HG03066 (cell line): ENCODE measurements around the gene ZBTB22.
A peak's percentile ranks its signal among the peaks of the same experiment; 100 is the strongest.
"Not testable (repeated sequence)": the region's sequence is repeated elsewhere in the genome, so short reads cannot be mapped to it uniquely, and the experiment has no call there.

Source experiments
- ATAC-seq: cut with Tn5 transposase; IDR thresholded peaks from one replicate; pipeline ENCODE4 v1.9.1; 2021; ENCODE audit warnings: low read depth; ENCODE audit not compliant: unreplicated experiment

The ZBTB22 gene

DNA sequence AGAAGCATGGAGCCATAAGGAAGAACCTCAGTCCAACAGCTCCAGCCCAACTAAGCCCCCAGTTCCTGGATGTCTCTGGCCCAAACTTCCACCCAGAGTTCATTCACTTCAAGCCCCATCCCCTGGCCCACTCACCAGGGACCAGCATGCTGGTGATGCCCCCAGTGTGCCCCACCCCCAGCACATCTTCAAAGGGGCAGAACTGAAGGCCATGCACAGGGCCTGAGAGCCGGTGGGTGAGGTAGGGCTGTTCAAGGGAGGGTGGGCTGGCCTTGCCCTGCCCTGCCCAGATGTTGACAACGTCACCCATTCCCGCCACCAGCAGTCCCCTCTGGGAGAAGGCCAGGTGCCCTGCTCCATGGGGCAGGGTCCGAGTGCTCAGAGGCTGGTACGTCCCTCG, 37.0 kb downstream of the ZBTB22 start:
- no peak for ATAC-seq

DNA sequence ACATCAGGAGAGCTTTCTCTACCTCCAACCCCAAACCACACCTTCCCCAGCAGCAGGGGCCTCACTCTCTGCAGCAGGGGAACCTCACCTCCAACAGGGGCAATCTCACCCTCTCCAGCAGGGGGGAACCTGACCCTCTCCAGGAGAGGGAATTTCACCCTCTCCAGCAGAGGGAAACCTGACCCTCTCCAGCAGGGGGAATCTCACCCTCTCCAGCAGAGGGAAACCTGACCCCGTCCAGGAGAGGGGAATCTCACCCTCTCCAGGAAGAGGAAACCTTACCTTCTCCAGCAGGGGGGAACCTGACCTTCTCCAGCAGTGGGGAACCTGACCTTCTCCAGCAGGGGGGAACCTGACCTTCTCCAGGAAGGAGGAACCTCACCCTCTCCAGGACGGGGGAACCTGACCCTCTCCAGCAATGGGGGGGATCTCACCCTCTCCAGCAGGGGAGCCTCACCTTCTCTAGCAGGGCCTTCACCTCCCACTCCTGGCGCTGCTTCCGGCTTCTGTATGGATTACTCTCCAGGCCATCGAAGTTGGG, 37.5 kb downstream of the ZBTB22 start:
- ATAC-seq, result no peak

DNA sequence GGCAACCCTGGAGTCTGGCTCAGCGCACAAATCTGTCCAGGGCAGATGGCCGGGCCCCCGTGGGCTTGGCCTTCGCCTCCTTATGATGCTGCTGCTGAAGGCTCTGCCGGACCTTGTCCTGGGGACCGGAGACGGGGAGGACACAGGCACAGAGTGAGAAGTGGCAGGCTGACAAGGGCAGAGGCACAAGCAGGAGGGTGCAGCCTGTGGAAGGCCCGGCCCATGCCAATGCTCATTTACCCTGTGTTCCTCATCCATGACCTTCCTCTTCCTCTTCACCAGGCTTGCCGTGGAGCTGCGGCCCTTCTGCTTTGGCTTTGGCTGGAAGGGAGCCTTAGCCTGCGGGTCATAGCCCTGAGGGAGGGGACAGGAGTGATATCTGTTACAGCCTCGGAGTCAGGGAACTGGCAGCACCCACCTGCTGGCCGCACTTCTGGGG, 38.3 kb downstream of the ZBTB22 start:
- no peak for ATAC-seq

- no peak for ATAC-seq
Observed at GRCh38 chr6:33278810-33279209, 38.7 kb downstream of the ZBTB22 start.

- no peak for ATAC-seq
Observed at GRCh38 chr6:33278392-33278741, 39.2 kb downstream of the ZBTB22 start.

DNA sequence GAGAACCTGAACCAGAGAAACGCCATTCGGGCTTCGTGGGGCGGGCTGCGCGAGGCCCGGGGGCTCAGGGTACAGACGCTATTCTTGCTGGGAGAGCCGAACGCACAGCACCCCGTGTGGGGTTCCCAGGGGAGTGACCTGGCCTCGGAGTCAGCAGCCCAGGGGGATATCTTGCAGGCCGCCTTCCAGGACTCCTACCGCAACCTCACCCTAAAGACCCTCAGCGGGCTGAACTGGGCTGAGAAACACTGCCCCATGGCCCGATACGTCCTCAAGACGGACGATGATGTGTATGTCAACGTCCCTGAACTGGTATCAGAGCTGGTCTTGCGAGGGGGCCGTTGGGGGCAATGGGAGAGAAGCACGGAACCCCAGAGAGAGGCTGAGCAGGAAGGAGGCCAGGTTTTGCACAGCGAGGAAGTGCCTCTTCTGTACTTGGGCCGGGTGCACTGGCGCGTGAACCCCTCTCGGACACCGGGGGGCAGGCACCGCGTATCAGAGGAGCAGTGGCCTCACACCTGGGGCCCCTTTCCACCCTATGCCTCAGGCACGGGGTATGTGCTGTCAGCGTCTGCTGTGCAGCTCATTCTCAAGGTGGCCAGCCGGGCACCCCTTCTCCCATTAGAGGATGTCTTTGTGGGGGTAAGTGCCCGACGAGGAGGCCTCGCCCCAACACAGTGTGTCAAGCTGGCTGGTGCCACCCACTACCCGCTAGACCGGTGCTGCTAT, 39.7 kb downstream of the ZBTB22 start:
- ATAC-seq, result no peak

GRCh38 chr6:33276864-33277662, 40.5 kb downstream of the ZBTB22 start, which contains the start of gene B3GALT4:
Gene B3GALT4 (plus strand): TSS chr6:33277123. CDS start chr6:33277420, 297 bp downstream.
- peak; percentile 63 for ATAC-seq

DNA sequence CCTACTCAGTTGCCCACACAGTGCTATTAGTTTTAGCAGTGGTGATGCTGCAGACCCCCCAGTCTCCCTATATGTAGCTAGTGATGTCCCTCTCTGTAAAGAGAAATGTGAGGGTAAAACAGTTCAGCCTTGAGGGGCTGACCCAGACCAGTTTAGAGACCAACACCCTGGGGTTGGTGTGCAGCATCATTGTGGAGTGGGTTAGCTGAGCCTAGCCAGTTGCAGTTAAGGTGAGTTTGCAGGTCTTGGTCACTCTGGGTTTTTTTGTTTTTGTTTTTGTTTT, 41.0 kb downstream of the ZBTB22 start:
- ATAC-seq, result no peak

DNA sequence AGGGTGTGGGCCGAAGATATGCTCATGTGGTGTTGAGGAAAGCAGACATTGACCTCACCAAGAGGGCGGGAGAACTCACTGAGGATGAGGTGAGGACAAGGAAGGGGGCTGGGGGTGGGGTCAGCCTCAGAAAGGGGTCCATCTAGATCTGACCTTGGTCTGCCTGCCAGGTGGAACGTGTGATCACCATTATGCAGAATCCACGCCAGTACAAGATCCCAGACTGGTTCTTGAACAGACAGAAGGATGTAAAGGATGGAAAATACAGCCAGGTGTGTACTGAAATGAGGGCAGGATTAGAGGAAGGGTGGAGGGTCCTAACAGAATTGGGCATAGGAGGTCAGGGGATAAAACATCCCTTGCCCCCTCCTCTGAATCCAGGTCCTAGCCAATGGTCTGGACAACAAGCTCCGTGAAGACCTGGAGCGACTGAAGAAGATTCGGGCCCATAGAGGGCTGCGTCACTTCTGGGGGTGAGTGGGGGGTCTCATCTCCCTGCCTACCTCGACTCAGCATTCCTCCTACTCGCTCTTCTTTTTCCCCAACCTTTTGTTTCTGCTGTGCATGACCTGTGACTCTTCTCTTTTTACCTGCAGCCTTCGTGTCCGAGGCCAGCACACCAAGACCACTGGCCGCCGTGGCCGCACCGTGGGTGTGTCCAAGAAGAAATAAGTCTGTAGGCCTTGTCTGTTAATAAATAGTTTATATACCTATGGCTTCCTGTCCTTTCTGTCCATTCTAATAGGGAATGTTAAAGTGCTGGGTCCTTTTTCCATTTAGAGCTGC, 41.6 kb downstream of the ZBTB22 start:
- not testable (repeated sequence) for ATAC-seq

DNA sequence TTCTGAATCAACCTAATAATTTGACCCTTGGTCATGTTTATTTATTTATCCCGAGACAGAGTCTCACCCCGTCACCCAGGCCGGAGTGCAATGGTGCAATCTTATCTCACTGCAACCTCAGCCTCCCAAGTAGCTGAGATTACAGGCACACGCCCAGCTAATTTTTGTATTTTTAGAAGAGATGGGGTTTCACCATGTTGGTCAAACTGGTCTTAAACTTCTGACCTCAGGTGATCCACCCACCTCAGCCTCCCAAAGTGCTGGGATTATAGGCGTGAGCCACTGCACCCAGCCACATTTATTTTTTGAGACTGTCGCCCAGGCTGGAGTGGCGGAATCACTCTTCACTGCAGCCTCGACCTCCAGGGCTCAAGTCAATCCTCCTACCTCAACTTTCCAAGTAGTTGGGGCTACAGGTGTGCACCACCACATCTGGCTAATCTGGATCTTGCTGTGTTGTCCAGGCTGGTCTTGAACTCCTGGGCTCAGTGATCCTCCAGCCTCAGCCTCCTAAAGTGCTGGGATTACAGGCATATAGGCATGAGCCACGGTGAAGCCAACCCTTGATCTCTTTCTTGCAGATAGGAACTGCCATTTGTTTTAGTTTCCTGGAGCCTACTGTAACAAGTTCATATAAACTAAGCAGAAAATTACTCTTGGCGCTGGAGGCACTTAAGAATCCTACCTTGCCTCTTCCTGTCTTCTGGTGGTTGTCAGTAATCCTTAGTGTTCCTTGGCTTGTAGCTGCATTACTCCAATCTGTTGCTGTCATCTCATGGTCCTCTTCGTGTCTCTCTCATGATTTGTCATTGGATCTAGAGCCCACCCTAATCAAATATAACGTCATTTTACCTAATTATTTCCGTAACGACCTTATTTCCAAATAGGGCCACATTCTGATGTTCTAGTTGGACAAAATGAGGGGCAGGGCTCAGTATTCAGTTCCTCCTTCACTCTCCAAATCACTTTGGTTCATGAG, 43.3 kb downstream of the ZBTB22 start:
- ATAC-seq, result no peak

DNA sequence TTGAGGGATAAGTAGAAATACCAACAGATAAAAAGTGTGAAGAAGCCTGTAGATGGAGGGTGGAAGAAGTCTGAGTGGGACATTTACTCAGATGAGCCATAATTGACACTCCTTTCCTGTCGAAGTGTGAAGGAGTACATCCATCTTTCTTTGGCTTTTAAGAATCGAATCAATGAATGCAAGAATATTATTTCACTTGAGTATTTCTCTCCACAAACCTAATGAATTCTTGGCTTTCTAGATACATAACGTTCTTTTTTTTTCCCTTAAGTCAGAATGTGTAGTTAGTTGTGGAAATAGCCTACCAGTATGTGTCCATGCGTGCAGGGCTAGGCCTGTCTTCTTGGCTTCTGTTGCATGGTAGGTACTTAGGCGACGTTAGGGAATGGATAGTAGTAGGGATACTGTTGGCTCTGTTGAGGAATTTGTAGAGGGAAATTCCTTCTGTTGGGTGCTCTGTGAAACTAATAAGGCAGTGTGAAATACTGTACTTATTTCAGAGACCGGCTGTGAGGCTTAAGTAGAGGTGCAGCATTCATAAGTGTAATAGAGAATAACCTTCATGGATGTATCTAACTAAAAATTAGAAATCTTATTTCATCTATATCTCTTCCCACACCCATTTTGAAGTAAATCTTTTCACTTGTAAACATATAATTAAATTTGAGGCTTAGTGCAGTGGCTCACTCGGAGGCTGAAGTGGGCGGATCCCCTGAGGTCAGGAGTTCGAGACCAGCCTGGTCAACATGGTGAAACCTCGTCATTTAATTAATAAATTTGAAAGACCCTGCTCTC, 44.2 kb downstream of the ZBTB22 start:
- ATAC-seq, result no peak

- ATAC-seq, result peak; percentile 15
Observed at GRCh38 chr6:33272275-33273128, 45.0 kb downstream of the ZBTB22 start.

DNA sequence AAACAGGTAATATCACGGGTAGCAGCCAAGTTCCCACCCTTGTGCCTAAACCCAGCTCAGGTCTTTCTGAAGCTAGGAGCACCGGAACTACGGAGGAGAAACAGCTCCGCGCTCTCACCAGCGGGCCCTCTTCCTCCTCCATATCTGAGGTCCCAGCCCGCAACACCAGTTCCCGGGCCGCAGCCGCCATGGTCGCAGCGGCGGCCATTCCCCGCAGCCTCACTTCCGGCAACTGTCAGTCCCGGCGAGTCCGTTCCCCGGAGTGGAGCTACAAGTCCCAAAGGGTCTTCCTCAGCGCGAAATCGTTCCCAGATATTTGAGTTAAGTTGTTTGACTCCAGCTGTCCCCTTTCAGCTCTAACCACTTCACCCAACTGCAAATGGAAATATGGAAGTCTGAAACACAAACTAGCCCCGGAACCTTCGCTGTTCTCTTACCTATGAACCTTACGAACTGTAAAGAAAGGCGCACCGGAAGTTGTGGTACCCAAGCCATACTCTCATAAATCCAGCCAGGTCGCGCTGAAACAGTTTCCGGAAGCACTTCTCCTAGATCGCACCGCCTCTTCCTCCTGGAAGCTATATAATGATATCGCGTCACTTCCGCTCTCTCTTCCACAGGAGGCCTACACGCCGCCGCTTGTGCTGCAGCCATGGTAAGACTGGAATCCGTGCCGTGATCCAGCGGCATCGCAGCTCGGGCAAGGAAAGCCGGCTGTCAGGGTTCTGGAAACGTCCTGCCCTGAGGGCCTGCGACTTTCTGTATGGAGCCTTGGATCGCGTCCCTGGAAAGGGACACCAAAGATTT, 45.9 kb downstream of the ZBTB22 start, which contains the start of the genes RPS18 and VPS52:
Gene RPS18 (plus strand): TSS at position 608 of the 807 bp plus-strand sequence. CDS start 45 bp downstream, at position 653.
Gene VPS52 (minus strand): TSS at position 409 of the 807 bp plus-strand sequence. CDS start 201 bp downstream, at position 208.
- ATAC-seq, result peak; percentile 84

GRCh38 chr6:33271117-33271467, 46.5 kb downstream of the ZBTB22 start:
- no peak for ATAC-seq
